Spinal cord (tissue), 10 donors: ENCODE results near the gene NACC1. TPM values are rescaled to one million over a fixed set of nuclear protein-coding genes. Genes with fewer than 3 reads are reported as not detected.
A peak's percentile ranks its signal among the peaks of the same experiment; 100 is the strongest.

Source experiments
- DNase-seq, 6 donors: peaks; one replicate each; pipeline versions ENCODE4 v3.0.0 to v3.0.0-alpha.2; 2013 to 2015; ENCODE audit warnings: low spot score in 6 of 6, low read depth in 4 of 6
- H3K27ac ChIP-seq: one replicate; pipeline ENCODE4 v1.5.1; 2013; ENCODE audit warnings: low read depth, low read length, control low read depth
- H3K27me3 ChIP-seq: one replicate; pipeline ENCODE4 v1.6.1; 2013; ENCODE audit warnings: low read length; ENCODE audit not compliant: control insufficient read depth, insufficient read depth
- H3K36me3 ChIP-seq: one replicate; pipeline ENCODE4 v1.6.1; 2013; ENCODE audit warnings: low read length; ENCODE audit not compliant: control insufficient read depth, insufficient read depth
- H3K4me1 ChIP-seq: one replicate; pipeline ENCODE4 v1.6.1; 2013; ENCODE audit warnings: low read length; ENCODE audit not compliant: control insufficient read depth, insufficient read depth
- H3K4me3 ChIP-seq: one replicate; pipeline ENCODE4 v1.5.1; 2013; ENCODE audit warnings: low read depth, low read length, control low read depth
- H3K9me3 ChIP-seq: one replicate; pipeline ENCODE4 v1.6.1; 2013; ENCODE audit warnings: low read length; ENCODE audit not compliant: control insufficient read depth, insufficient read depth
- WGBS: methylation state at CpG from one replicate; pipeline ENCODE4 v1.1.5; 2013; ENCODE audit warnings: missing lambda C conversion rate; ENCODE audit not compliant: insufficient coverage; 5-methylcytosine and 5-hydroxymethylcytosine counted together
- polyA plus RNA-seq, 2 donors: library from polyadenylated mRNA; unstranded; fragments of 120-200 nt; gene quantifications; one replicate each; pipeline ENCODE4 v1.2.1, GENCODE V29; 2013; ENCODE audit not compliant: insufficient read length in 2 of 2
- total RNA-seq, 2 donors: library from RNA; depleted of rRNA in 1 of 2; stranded (reverse); fragments of 120-200 nt in 1 of 2; fragments of >200 nt in 1 of 2; gene quantifications; one replicate each; pipeline versions ENCODE4 v1.2.3 to v1.2.4, GENCODE V29; 2013 to 2014
- donor health status: healthy.

Gene NACC1
- total and polyA plus RNA-seq, 4 donors, result 13.3 to 45.7 (median 34.0) TPM

GRCh38 chr19:13150931-13151604 is 33.0 kb downstream of the NACC1 start:
- peak in 2 of 6 donors; percentile 33 to 59 for DNase-seq
- Histone ChIP-seq H3K27ac (peak overlapping the region; percentile 98), H3K4me3 (peak overlapping the region; percentile 90), H3K36me3 (peaks cover 17% of the 10 kb centered on the region), H3K27me3 (peaks cover 3% of the 10 kb centered on the region), H3K4me1 (peaks cover 62% of the 10 kb centered on the region), H3K9me3 (no peaks in the 10 kb centered on the region)
- 0% methylated on average over 33 of the region's 34 CpGs for WGBS

GRCh38 chr19:13151605-13152355 is 33.7 kb downstream of the NACC1 start:
- H3K4me1 ChIP-seq, result peaks cover 63% of the 10 kb centered on the region
- H3K4me3 ChIP-seq, result peak overlapping the region; percentile 90
- no peaks in the 10 kb centered on the region for H3K9me3 ChIP-seq
- peak in 5 of 6 donors; percentile 94 to 99 (median 96) for DNase-seq
- peak overlapping the region; percentile 98 for H3K27ac ChIP-seq
- H3K27me3 ChIP-seq, result peaks cover 3% of the 10 kb centered on the region
- WGBS, result under 1% methylated on average over 53 of the region's 71 CpGs
- peaks cover 11% of the 10 kb centered on the region for H3K36me3 ChIP-seq

GRCh38 chr19:13152356-13152973 is 34.4 kb downstream of the NACC1 start:
- peaks cover 63% of the 10 kb centered on the region for H3K4me1 ChIP-seq
- DNase-seq, result no peak
- peak overlapping the region; percentile 75 for H3K4me3 ChIP-seq
- no peaks in the 10 kb centered on the region for H3K9me3 ChIP-seq
- 0% methylated on average over 25 of the region's 25 CpGs for WGBS
- peaks cover 10% of the 10 kb centered on the region for H3K36me3 ChIP-seq
- H3K27ac ChIP-seq, result peak overlapping the region; percentile 98
- peaks cover 3% of the 10 kb centered on the region for H3K27me3 ChIP-seq

- WGBS, result under 1% methylated on average over 59 of the region's 59 CpGs
- H3K36me3 ChIP-seq, result peaks cover 10% of the 10 kb centered on the region
- H3K27ac ChIP-seq, result peak overlapping the region; percentile 98
- H3K27me3 ChIP-seq, result peaks cover 3% of the 10 kb centered on the region
- DNase-seq, result peak in 5 of 6 donors; percentile 92 to 99 (median 93)
- peak overlapping the region; percentile 75 for H3K4me3 ChIP-seq
- H3K4me1 ChIP-seq, result peaks cover 63% of the 10 kb centered on the region
- no peaks in the 10 kb centered on the region for H3K9me3 ChIP-seq
Measured at GRCh38 chr19:13152974-13153568, 35.0 kb downstream of the NACC1 start.

- peak in 2 of 6 donors; percentile 62 to 72 for DNase-seq
- peak overlapping the region; percentile 75 for H3K4me3 ChIP-seq
- H3K9me3 ChIP-seq, result no peaks in the 10 kb centered on the region
- H3K4me1 ChIP-seq, result peaks cover 59% of the 10 kb centered on the region
- H3K27me3 ChIP-seq, result peaks cover 3% of the 10 kb centered on the region
- peaks cover 10% of the 10 kb centered on the region for H3K36me3 ChIP-seq
- peak overlapping the region; percentile 98 for H3K27ac ChIP-seq
- 4% methylated on average over 69 of the region's 69 CpGs for WGBS
Measured at GRCh38 chr19:13153569-13154240, 35.6 kb downstream of the NACC1 start.

GRCh38 chr19:13154241-13154778 is 36.2 kb downstream of the NACC1 start:
- H3K4me1 ChIP-seq, result peaks cover 53% of the 10 kb centered on the region
- DNase-seq, result peak in 2 of 6 donors; percentile 50 to 76
- 9% methylated on average over 15 of the region's 21 CpGs for WGBS
- no peaks in the 10 kb centered on the region for H3K9me3 ChIP-seq
- H3K36me3 ChIP-seq, result peaks cover 10% of the 10 kb centered on the region
- H3K4me3 ChIP-seq, result peak overlapping the region; percentile 75
- peak overlapping the region; percentile 98 for H3K27ac ChIP-seq
- H3K27me3 ChIP-seq, result peaks cover 3% of the 10 kb centered on the region

- Histone ChIP-seq H3K4me1 (peaks cover 50% of the 10 kb centered on the region), H3K4me3 (peak overlapping the region; percentile 75), H3K27me3 (peaks cover 3% of the 10 kb centered on the region), H3K9me3 (no peaks in the 10 kb centered on the region), H3K36me3 (peaks cover 10% of the 10 kb centered on the region), H3K27ac (peak overlapping the region; percentile 98)
- DNase-seq, result peak in 2 of 6 donors; percentile 59 to 76
- 16% methylated on average over 20 of the region's 24 CpGs for WGBS
Measured at GRCh38 chr19:13154911-13155471, 36.9 kb downstream of the NACC1 start.

- 8% methylated on average over 35 of the region's 55 CpGs for WGBS
- H3K9me3 ChIP-seq, result no peaks in the 10 kb centered on the region
- peaks cover 48% of the 10 kb centered on the region for H3K4me1 ChIP-seq
- DNase-seq, result peak in 2 of 6 donors; percentile 18 to 72
- peak overlapping the region; percentile 75 for H3K4me3 ChIP-seq
- peak overlapping the region; percentile 98 for H3K27ac ChIP-seq
- peaks cover 3% of the 10 kb centered on the region for H3K27me3 ChIP-seq
- H3K36me3 ChIP-seq, result peaks cover 10% of the 10 kb centered on the region
Measured at GRCh38 chr19:13155472-13156359, 37.7 kb downstream of the NACC1 start.
